Measurements from ENCODE around the gene OVAAL. TPM values are rescaled to one million over a fixed set of nuclear protein-coding genes. Genes with fewer than 3 reads are reported as not detected.

OVAAL gene
- total RNA-seq = not detected

DNA sequence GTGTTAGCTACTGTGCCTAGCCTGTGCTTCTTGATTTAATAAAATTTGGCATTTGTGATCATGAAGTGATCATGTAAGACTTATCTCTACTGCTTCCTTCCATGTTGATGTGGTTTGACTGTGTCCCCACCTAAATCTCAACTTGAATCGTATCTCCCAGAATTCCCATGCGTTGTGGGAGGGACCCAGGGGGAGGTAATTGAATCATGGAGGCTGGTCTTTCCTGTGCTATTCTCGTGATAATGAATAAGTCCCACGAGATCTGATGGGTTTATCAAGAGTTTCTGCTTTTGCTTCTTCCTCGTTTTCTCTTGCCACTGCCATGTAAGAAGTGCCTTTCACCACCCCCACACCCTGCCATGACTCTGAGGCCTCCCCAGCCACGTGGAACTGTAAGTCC is at the start of gene OVAAL:
Gene OVAAL (plus strand): TSS at position 301 of the 400 bp plus-strand sequence.

Small RNA genes lying within 50 kb of the gene (small RNA-seq; reads per million reads assigned to genes)
- gene RF00019 (ENCODE audit: low replicate concordance) = not detected

Other genes starting within 250 kb of the OVAAL start
- gene ACBD6, start 56.4 kb upstream of the OVAAL start, total RNA-seq = 54.5 TPM
- 25.4 TPM for gene XPR1, start 73.1 kb downstream of the OVAAL start, total RNA-seq

Measured in metanephros (tissue), 2 donors.